ENCODE data around the gene HINT3.

DNA sequence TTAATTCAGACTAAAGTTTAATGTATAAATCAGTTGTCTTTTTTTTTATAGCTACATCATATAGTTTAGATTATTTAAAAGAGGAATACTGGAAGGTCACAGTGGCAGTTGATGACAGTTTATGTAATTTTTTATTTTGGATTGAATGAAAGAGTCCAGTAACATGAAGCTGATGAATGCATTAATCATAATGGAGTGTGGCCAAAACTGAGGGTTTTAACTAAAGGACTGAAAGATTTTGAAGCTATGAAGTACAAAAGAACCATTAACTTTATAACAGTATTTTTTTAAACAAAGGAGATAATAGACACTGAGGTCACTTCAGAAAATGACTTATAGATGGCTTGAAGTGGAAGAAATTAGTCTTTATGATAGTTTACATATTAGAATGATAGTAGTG, 71.0 kb downstream of the HINT3 start:
- no peak for TF ChIP-seq EZH2 (IDR thresholded peaks at IDR 0.05; ENCODE audit: insufficient read depth, low read length)
- no peak for TF ChIP-seq CTCF (IDR thresholded peaks at IDR 0.05; ENCODE audit: insufficient read depth, low read depth, low read length)

All from astrocyte (in vitro differentiated cells and primary cell).